T-cell (primary cell): ENCODE data around the gene OR1S1. TPM values are rescaled to one million over a fixed set of nuclear protein-coding genes. Genes with fewer than 3 reads are reported as not detected.
"Not testable (repeated sequence)": the region's sequence is repeated elsewhere in the genome, so short reads cannot be mapped to it uniquely, and the experiment has no call there.

Experiments used
- ATAC-seq, 4 experiments: fragments of 200-7000 bp in 3 of 4; fragments of 150-1000 bp in 1 of 4; cut with Tn5 transposase; replicated peaks in 1 of 4; 1 replicate in 3 of 4; 2 replicates in 1 of 4; pipeline ENCODE4 v1.10.0; 2021; ENCODE audit warnings: moderate library complexity in 3 of 4, mild to moderate bottlenecking in 2 of 4, moderate number of reproducible peaks in 1 of 4
- CTCF ChIA-PET, 2 donors: fragments of 300-600 bp; sonication (Branson Sonifier 250); formaldehyde crosslinking; loops; one replicate each; lab custom pipeline; 2022; ENCODE audit warnings: antibody characterized with exemption in 2 of 2; lab: Charles Lee
- POLR2A ChIA-PET, 2 donors: fragments of 300-600 bp; sonication (Branson Sonifier 250); formaldehyde crosslinking; loops; one replicate each; lab custom pipeline; 2022; ENCODE audit warnings: antibody characterized with exemption in 2 of 2; lab: Charles Lee
- DNase-seq, 35 experiments: peaks; one replicate each; pipeline versions ENCODE4 v3.0.0 to v3.0.0-alpha.2; 2013 to 2023
- H3K27ac ChIP-seq: one replicate; pipeline ENCODE4 v1.5.1; 2013; ENCODE audit warnings: low read length
- H3K27me3 ChIP-seq, 2 experiments: replicated peaks in 1 of 2; 1 replicate in 1 of 2; 2 replicates in 1 of 2; pipeline versions ENCODE4 v1.6.1 to v1.7.0; 2013; ENCODE audit warnings: low read length in 1 of 2, mixed read lengths in 1 of 2; ENCODE audit not compliant: control insufficient read depth in 2 of 2, insufficient read depth in 2 of 2; ENCODE audit errors: extremely low read depth in 1 of 2
- H3K36me3 ChIP-seq, 2 donors: 1 replicate in 1 of 2; 2 replicates in 1 of 2; pipeline versions ENCODE4 v1.6.1 to v1.7.0; 2013; ENCODE audit warnings: low read length in 1 of 2; ENCODE audit not compliant: control insufficient read depth in 2 of 2, insufficient read depth in 1 of 2; ENCODE audit errors: extremely low read depth in 1 of 2
- H3K4me1 ChIP-seq, 2 experiments: 1 replicate in 1 of 2; 2 replicates in 1 of 2; pipeline versions ENCODE4 v1.6.1 to v1.7.0; 2013; ENCODE audit warnings: low read length in 2 of 2, mixed read lengths in 1 of 2; ENCODE audit not compliant: insufficient read depth in 2 of 2, control insufficient read depth in 1 of 2; ENCODE audit errors: extremely low read depth in 1 of 2
- H3K4me3 ChIP-seq, 2 donors: 1 replicate in 1 of 2; 2 replicates in 1 of 2; pipeline versions ENCODE4 v1.5.1 to v1.7.0; 2013; ENCODE audit warnings: mild to moderate bottlenecking in 2 of 2, low read length in 1 of 2, moderate library complexity in 1 of 2; ENCODE audit not compliant: control insufficient read depth in 1 of 2; ENCODE audit errors: extremely low read depth in 1 of 2
- H3K9me3 ChIP-seq: 2 replicates; pipeline ENCODE4 v1.7.0; 2013
- H3K27ac Mint-ChIP-seq, 2 donors: one replicate each; pipeline ENCODE4 v1.8.0; 2020 to 2021; ENCODE audit warnings: mild to moderate bottlenecking in 2 of 2, mixed read lengths in 2 of 2
- H3K27me3 Mint-ChIP-seq, 2 donors: one replicate each; pipeline ENCODE4 v1.8.0; 2021 to 2022; ENCODE audit warnings: mixed read lengths in 2 of 2
- H3K36me3 Mint-ChIP-seq: one replicate; pipeline ENCODE4 v1.8.0; 2021; ENCODE audit warnings: mixed read lengths
- H3K4me1 Mint-ChIP-seq, 3 donors: one replicate each; pipeline ENCODE4 v1.8.0; 2020 to 2022; ENCODE audit warnings: mixed read lengths in 3 of 3, mild to moderate bottlenecking in 1 of 3
- H3K4me3 Mint-ChIP-seq, 3 donors: one replicate each; pipeline ENCODE4 v1.8.0; 2020 to 2022; ENCODE audit warnings: mild to moderate bottlenecking in 3 of 3, mixed read lengths in 3 of 3, moderate library complexity in 3 of 3
- H3K9me3 Mint-ChIP-seq, 3 donors: one replicate each; pipeline ENCODE4 v1.8.0; 2020 to 2022; ENCODE audit warnings: mixed read lengths in 3 of 3
- WGBS: methylation state at CpG from one replicate; pipeline ENCODE4 v1.1.5; 2013; ENCODE audit warnings: missing lambda C conversion rate; ENCODE audit not compliant: insufficient coverage; 5-methylcytosine and 5-hydroxymethylcytosine counted together
- total RNA-seq, 35 experiments: library from RNA in 6 of 35; stranded (reverse) in 6 of 35; fragments of 120-200 nt in 1 of 35; gene quantifications; one replicate each; pipeline versions ENCODE4 v1.2.1 to v1.2.4 and lab custom pipeline; 2013 to 2026

OR1S1 gene
- total RNA-seq (not detected), total RNA-seq (lab: John Stamatoyannopoulos, UW) (0 reads per million in 29 experiments)
- not detected for total RNA-seq (2013)

- H3K4me1 Mint-ChIP-seq, POLR2A ChIA-PET, H3K9me3 ChIP-seq, CTCF ChIA-PET, H3K9me3 Mint-ChIP-seq, H3K27ac Mint-ChIP-seq, H3K36me3 Mint-ChIP-seq, DNase-seq, H3K27me3 ChIP-seq, H3K4me3 ChIP-seq, H3K4me3 Mint-ChIP-seq, H3K4me1 ChIP-seq, ATAC-seq, H3K36me3 ChIP-seq, H3K27ac ChIP-seq: not testable (repeated sequence)
- H3K27me3 Mint-ChIP-seq: peaks cover 6 to 17% of the 10 kb centered on the region in 2 donors
- WGBS: no CpG with 5 or more reads among the region's 2 CpGs
These were observed at the start of gene OR1S1 for GRCh38 chr11:58212420-58212819. Gene OR1S1 (plus strand): TSS chr11:58212720.

GRCh38 chr11:58164389-58164788 is 48.1 kb upstream of the OR1S1 start:
- H3K9me3 Mint-ChIP-seq: peaks cover 0 to 2% (median 2%) of the 10 kb centered on the region in 3 donors
- 95% methylated on average over 2 of the region's 4 CpGs for WGBS
- Histone ChIP-seq H3K4me3 (no peak overlapping the region), H3K36me3 (no peaks in the 10 kb centered on the region), H3K27ac (no peak overlapping the region), H3K9me3 (no peaks in the 10 kb centered on the region), H3K4me1 (no peaks in the 10 kb centered on the region), H3K27me3 (no peaks in the 10 kb centered on the region)
- ATAC-seq (no peak), DNase-seq (no peak)
- H3K36me3 Mint-ChIP-seq: no peaks in the 10 kb centered on the region
- ChIA-PET CTCF (interaction anchor here in 1 of 2 donors (0.6 kb wide), 1 partner anchor 75 kb away, joined by 5 read pairs; no protein-coding TSS in a partner anchor), POLR2A (no interaction called here)
- H3K4me1 Mint-ChIP-seq: no peaks in the 10 kb centered on the region
- no peak overlapping the region for H3K4me3 Mint-ChIP-seq
- H3K27ac Mint-ChIP-seq: no peak overlapping the region
- H3K27me3 Mint-ChIP-seq: peaks cover 5 to 15% of the 10 kb centered on the region in 2 donors

GRCh38 chr11:58164990-58165389 is 47.5 kb upstream of the OR1S1 start:
- Mint-ChIP-seq H3K27me3 (peaks cover 5 to 15% of the 10 kb centered on the region in 2 donors), H3K9me3 (no peaks in the 10 kb centered on the region), H3K36me3 (no peaks in the 10 kb centered on the region), H3K4me1 (no peaks in the 10 kb centered on the region), H3K27ac (no peak overlapping the region), H3K4me3 (no peak overlapping the region)
- ATAC-seq: no peak
- H3K36me3 ChIP-seq: no peaks in the 10 kb centered on the region
- POLR2A ChIA-PET: no interaction called here
- H3K4me3 ChIP-seq: no peak overlapping the region
- H3K27ac ChIP-seq: no peak overlapping the region
- CTCF ChIA-PET: no interaction called here
- no peaks in the 10 kb centered on the region for H3K27me3 ChIP-seq
- no CpG with 5 or more reads among the region's 1 CpG for WGBS
- H3K9me3 ChIP-seq: no peaks in the 10 kb centered on the region
- no peak for DNase-seq
- no peaks in the 10 kb centered on the region for H3K4me1 ChIP-seq

- no peaks in the 10 kb centered on the region for H3K9me3 ChIP-seq
- no peak overlapping the region for H3K27ac ChIP-seq
- no peaks in the 10 kb centered on the region for H3K4me1 ChIP-seq
- peaks cover 5 to 15% of the 10 kb centered on the region in 2 donors for H3K27me3 Mint-ChIP-seq
- no peaks in the 10 kb centered on the region for H3K9me3 Mint-ChIP-seq
- H3K36me3 Mint-ChIP-seq: no peaks in the 10 kb centered on the region
- DNase-seq (no peak), ATAC-seq (no peak)
- H3K27me3 ChIP-seq: no peaks in the 10 kb centered on the region
- no peak overlapping the region for H3K27ac Mint-ChIP-seq
- CTCF ChIA-PET: no interaction called here
- no peak overlapping the region for H3K4me3 Mint-ChIP-seq
- no peak overlapping the region for H3K4me3 ChIP-seq
- H3K36me3 ChIP-seq: no peaks in the 10 kb centered on the region
- WGBS: 50% methylated on average over 1 of the region's 7 CpGs
- no peaks in the 10 kb centered on the region for H3K4me1 Mint-ChIP-seq
- POLR2A ChIA-PET: no interaction called here
These were observed 46.9 kb upstream of the OR1S1 start for GRCh38 chr11:58165504-58166106.

- WGBS: 70% methylated on average over 2 of the region's 5 CpGs
- Histone ChIP-seq H3K4me1 (no peaks in the 10 kb centered on the region), H3K36me3 (no peaks in the 10 kb centered on the region), H3K9me3 (no peaks in the 10 kb centered on the region), H3K27ac (no peak overlapping the region), H3K27me3 (peaks cover 0 to 3% of the 10 kb centered on the region in 2 experiments), H3K4me3 (no peak overlapping the region)
- ATAC-seq: no peak
- H3K36me3 Mint-ChIP-seq: no peaks in the 10 kb centered on the region
- ChIA-PET CTCF (no interaction called here), POLR2A (no interaction called here)
- H3K27me3 Mint-ChIP-seq: peaks cover 30 to 35% of the 10 kb centered on the region in 2 donors
- H3K9me3 Mint-ChIP-seq: no peaks in the 10 kb centered on the region
- no peak overlapping the region for H3K27ac Mint-ChIP-seq
- DNase-seq: no peak
- no peaks in the 10 kb centered on the region for H3K4me1 Mint-ChIP-seq
- no peak overlapping the region for H3K4me3 Mint-ChIP-seq
These were observed 35.0 kb upstream of the OR1S1 start for GRCh38 chr11:58177409-58178054.

GRCh38 chr11:58178444-58178843 is 34.1 kb upstream of the OR1S1 start:
- Histone ChIP-seq H3K4me3 (no peak overlapping the region), H3K27ac (no peak overlapping the region), H3K9me3 (no peaks in the 10 kb centered on the region), H3K27me3 (peaks cover 0 to 3% of the 10 kb centered on the region in 2 experiments), H3K4me1 (no peaks in the 10 kb centered on the region), H3K36me3 (no peaks in the 10 kb centered on the region)
- ChIA-PET POLR2A (no interaction called here), CTCF (no interaction called here)
- Mint-ChIP-seq H3K4me1 (no peaks in the 10 kb centered on the region), H3K4me3 (no peak overlapping the region), H3K27ac (no peak overlapping the region), H3K9me3 (no peaks in the 10 kb centered on the region), H3K27me3 (peaks cover 30 to 34% of the 10 kb centered on the region in 2 donors), H3K36me3 (no peaks in the 10 kb centered on the region)
- WGBS: 83% methylated on average over 4 of the region's 6 CpGs
- ATAC-seq (no peak), DNase-seq (no peak)
